ENCODE data around the gene AJAP1.

DNA sequence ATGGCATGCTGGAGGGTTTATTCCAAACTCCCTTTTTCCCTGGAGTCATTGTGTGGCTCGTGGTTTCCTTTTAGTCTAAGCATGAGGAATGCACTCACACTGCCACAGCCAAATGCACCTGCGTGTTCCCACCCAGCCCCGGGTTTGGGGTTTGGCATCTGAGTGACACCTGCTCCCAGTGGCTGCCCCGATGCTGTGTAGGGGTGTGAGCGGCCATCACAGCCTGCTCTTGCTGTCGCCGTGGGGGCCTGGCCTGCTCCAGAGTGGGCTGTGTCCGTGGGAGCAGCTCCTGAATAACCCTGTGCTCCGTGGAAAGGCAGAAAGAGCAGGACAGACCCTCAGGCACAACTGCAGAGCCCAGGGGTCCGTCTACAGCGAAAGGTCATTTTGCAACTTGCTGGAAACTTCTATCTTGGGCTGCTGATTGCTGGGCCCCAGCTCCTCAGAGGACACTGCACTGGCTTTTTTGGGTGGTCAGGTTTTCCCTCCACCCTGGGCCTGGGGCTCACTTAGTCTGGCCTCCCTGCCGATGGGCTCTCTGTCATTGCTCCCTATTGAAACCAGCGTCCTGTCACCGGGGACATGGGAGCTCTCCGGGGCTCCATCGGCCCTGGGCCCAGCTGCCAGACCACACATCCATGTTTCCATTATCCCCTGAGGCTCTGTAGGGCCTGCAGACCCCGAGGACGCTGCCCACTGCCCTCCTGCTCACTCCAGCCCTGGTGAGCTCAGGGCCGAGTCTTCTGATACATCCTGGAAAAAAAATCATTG, 74.1 kb downstream of the AJAP1 start:
- TF ChIP-seq, protein P1, sequence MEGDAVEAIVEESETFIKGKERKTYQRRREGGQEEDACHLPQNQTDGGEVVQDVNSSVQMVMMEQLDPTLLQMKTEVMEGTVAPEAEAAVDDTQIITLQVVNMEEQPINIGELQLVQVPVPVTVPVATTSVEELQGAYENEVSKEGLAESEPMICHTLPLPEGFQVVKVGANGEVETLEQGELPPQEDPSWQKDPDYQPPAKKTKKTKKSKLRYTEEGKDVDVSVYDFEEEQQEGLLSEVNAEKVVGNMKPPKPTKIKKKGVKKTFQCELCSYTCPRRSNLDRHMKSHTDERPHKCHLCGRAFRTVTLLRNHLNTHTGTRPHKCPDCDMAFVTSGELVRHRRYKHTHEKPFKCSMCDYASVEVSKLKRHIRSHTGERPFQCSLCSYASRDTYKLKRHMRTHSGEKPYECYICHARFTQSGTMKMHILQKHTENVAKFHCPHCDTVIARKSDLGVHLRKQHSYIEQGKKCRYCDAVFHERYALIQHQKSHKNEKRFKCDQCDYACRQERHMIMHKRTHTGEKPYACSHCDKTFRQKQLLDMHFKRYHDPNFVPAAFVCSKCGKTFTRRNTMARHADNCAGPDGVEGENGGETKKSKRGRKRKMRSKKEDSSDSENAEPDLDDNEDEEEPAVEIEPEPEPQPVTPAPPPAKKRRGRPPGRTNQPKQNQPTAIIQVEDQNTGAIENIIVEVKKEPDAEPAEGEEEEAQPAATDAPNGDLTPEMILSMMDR (IDR thresholded peaks at IDR 0.05; ENCODE audit: poor library complexity, severe bottlenecking) = no peak
- TF ChIP-seq TAF1 (IDR thresholded peaks at IDR 0.05; ENCODE audit: low read depth) = no peak
- TF ChIP-seq RAD21 (conservative IDR thresholded peaks at IDR 0.05) = no peak
- no peak for TF ChIP-seq POLR2AphosphoS5 (IDR thresholded peaks at IDR 0.05)
- TF ChIP-seq, protein P2, sequence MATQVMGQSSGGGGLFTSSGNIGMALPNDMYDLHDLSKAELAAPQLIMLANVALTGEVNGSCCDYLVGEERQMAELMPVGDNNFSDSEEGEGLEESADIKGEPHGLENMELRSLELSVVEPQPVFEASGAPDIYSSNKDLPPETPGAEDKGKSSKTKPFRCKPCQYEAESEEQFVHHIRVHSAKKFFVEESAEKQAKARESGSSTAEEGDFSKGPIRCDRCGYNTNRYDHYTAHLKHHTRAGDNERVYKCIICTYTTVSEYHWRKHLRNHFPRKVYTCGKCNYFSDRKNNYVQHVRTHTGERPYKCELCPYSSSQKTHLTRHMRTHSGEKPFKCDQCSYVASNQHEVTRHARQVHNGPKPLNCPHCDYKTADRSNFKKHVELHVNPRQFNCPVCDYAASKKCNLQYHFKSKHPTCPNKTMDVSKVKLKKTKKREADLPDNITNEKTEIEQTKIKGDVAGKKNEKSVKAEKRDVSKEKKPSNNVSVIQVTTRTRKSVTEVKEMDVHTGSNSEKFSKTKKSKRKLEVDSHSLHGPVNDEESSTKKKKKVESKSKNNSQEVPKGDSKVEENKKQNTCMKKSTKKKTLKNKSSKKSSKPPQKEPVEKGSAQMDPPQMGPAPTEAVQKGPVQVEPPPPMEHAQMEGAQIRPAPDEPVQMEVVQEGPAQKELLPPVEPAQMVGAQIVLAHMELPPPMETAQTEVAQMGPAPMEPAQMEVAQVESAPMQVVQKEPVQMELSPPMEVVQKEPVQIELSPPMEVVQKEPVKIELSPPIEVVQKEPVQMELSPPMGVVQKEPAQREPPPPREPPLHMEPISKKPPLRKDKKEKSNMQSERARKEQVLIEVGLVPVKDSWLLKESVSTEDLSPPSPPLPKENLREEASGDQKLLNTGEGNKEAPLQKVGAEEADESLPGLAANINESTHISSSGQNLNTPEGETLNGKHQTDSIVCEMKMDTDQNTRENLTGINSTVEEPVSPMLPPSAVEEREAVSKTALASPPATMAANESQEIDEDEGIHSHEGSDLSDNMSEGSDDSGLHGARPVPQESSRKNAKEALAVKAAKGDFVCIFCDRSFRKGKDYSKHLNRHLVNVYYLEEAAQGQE (IDR thresholded peaks at IDR 0.05; ENCODE audit: borderline replicate concordance) = no peak
- no peak for TF ChIP-seq EP300 (conservative IDR thresholded peaks at IDR 0.05; ENCODE audit: poor library complexity, severe bottlenecking)
- TF ChIP-seq MXI1 (conservative IDR thresholded peaks at IDR 0.05; ENCODE audit: poor library complexity, severe bottlenecking) = no peak

Measured in neural cell (in vitro differentiated cells).